Islet of Langerhans (tissue), 1 donor: ENCODE results near the gene TEX2.

ENCODE experiments used
- FAIRE-seq: peaks from one replicate; lab custom pipeline; 2011; peaks lifted over from hg19 to GRCh38; lab: Jason Lieb, UNC

The TEX2 gene

DNA sequence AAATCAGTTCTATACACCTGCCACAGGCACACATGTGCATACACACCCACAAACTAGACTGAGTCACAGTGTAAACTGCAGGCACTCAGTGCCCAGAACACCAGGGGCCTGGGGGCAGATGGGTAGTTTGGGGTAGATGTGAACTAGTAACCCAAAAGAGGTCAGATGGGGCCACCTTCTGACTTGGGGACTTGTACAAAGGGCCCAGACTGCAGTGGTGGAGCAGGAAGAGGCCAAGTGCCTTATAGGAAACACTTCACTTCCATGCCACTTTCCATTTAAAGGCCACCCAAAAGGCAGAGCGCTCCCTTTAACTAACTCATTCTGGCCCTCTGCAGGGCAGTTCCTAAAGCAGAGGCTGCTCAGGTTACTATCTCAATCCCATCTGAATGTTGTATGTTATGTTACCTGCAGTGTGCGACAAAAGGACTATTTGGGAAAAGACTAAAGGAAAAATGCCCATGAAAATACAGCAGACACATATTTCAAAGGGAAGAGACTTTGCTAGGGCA, 105.3 kb downstream of the TEX2 start:
- FAIRE-seq, result no peak

DNA sequence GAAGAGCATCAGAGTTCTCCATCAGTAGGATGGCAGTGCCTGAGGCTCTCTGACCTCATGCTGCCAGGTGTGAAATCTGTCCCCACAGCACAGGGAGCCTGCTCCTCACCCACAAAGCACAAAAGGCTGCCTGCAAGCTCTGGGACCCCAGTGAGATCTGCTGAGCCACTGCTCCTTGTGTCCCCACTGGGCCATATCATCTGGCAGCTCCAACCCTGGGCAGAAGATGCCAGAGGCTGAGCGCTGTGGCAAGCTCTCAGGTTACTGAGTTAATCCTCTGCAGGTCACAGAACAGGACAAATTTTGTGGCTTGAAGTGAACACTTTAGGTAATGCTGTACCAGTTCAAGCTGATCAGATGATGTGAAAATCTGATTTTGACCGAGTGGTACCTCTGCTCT, 106.4 kb downstream of the TEX2 start:
- no peak for FAIRE-seq

DNA sequence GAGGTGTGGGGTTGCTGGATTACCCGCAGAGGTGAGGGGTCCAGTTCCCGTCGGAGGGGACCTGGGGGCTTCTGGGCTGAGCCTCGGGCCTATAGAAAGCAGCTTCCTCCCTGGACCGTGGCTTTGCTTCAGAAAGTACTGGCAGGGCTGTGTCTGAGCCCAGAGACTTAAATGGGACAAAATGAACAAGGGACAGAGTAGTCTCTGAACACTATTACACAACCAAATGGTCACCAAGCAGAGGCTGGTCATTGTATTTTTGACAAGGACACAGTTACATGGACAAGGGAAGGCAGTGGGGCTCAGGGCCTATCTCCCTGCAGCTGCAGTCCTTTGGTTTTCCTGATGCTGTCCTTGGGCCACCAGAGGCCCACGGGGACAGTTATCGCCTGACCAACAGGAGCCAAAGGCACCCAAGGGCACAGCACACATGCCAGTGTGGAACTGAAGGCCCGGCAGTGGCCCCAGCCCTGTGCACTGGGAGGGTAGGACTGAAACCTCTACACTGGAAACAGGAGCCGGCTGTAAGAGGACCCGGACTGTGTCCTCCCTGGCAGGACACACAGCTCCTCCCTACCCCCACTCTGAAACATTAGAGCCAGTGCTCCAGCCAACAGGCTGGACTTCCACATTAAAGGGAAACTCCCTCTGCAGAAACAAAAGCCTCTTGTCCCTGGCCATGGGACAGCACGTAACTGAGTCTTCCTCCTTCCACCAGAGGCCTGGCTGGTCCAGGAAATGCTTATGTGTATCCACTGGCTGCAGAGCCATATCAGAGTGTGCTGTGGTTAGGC, 107.1 kb downstream of the TEX2 start:
- FAIRE-seq, result no peak

DNA sequence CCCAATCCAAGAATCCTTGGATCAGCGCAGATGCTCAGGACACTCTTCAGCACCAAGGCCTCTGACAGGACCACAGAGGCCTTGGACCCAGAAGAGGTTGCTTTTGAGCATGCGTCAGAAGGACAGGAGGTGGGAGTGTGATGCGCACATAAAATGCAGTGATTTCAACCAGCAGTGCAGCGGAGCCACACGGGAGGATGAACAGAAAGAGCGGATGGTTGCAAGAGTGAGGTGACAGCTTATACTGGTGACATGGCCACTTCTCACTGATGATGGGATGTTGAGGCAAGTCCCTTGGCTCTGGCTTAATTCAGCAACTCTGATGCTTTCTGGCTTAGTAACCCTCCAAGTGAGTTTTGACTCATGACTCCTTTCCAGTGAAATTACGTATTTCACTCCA, 107.9 kb downstream of the TEX2 start:
- FAIRE-seq, result no peak

DNA sequence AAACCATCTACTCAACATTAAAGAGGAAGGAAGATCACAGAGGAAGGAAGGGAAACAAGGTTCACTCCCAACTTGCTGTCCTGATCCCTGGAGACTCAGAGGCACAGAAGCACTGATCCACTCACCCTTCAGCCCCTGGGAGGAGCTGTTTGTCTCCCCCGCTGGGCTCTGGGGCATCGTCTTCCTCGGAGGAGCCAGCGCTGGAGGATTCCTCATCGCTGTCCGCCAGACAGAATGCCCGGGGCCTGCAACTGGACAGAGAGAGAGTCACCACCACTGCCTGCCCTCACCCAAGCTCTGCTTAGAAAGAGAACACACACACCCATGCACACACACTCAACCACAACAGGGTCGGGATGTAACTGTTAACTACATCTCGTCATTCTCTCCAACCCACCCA, 108.3 kb downstream of the TEX2 start:
- FAIRE-seq, result no peak

DNA sequence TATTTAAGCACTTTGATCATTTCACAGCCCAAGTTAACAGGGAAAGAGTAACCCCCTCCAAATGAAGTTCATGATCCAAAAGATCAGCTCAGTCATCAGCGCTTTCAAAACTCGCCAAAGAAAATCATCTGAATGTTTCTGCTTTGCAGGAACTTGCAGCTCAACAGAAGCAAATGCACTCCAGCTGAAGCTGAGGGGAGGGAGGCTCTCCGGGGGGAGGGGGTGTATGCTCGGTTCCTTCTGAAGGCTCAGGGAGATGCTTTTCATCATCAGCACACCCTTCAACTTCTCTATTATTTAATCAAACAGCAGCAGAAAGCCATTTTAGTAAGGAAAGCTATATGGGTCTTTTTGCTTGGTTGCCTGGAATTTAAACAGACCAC, 108.8 kb downstream of the TEX2 start:
- FAIRE-seq, result no peak

DNA sequence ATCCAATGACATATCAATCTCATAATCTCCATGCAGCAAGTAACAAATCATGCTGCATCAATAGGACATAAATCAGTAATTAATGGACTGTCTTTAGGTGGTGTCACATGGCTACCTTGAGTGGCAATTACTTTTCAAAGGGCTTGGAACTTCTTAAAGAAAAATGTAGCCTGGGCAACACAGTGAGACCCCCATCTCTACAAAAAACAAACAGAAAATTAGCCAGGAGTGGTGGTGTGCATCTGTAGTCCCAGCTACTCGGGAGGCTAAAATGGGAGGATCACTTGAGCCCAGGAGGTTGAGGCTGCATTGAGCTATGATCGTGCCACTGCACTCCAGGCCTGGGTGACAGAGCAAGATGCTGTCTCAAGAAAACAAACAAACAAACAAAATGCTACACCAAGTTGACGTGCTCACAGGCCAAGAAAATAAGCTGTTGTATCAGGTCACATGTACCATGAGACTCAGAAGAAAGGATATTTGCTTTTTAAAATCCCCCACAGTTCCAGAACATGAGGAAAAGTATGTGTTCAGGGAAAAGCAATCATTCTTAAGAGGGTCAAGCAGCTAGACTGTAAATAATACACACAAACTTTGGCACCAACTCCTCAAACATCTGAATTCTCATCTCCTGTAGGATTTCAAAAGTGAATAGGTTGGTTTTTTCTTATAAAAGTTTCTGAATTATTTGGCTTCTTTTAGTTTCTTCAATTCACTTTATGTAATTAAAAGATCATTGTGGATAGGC, 109.3 kb downstream of the TEX2 start:
- FAIRE-seq, result no peak

DNA sequence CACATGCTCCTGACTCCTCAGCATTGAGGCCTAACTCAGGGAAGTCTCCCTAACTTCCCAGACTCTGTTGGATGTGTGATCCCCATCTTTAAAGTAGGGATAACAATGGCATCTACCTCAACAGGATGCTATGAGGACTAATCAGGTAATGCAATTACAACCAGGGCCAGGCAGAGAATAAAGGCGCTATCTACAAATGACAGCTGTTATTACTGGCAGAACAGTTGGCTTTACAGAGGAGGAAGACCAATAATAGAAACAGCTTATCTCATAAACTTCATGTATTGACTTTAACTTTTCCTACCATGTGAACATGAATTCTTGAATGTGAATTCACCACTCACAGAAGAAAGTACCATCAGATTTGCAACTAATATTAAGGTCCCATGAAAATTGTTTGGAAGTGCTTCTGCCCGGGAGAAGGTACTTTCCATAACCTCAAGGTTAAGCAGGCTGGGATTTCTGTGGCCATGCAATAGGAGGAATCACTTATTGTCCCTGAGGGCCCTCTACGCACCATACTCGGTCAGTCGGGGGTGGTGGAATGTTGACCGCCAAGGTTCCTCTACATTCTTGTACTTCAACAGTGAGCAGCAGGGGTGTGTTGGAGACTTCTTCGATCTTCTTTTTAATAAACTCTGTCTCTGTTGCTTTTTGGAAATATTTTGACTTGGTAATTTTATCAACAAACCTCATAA, 110.5 kb downstream of the TEX2 start:
- FAIRE-seq, result no peak

DNA sequence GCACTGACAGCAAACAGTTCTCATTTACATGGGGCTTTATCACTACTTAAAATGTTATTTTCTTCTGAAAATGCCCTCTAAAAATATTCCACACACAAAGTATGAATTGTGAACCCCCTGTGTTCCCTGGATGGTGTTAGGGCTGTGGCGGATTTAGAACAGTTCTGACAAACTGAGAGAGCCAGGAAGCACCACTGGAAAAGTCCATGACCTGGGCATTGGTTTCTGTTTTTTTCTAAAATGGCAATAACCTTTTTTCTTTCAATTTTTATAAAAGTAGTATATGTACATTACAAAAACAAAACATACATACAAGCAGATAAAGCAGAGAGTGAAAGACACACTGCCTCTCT, 112.1 kb downstream of the TEX2 start:
- no peak for FAIRE-seq

DNA sequence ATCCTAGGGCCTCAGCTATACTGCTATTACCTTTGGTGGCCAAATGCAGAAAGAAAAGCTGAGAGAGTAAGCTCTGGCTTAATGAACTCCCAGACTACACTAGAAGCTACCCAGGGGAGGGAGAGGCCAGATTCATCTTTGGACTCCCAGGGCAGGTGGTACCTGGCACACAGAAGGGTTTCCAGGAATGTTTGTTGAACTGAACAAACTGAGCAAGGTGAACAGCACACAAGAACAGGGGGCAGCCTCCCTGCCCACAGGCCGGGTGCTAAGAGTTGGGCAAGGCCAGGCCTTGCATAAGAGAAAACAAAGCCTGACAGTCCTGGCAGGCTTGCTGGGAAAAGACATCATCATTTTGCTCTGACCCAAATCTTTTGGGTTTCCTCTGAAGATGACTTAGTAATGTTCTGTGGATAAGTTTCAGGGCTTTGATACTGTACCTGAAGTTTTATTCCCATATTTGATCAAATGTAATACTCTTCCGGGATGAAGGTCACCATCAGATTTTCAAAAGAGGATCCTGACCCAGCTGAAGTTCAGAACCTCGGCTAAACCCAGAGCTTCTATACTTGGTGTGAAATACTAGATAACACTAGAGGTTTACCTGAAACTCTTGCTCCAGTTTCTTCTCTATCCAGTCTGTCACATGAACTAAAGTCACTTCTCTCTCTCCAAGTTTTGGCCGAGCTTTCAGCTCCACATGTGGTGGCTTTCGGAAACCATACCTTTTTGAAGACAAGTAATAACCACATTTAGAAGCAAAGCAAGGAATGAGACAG, 112.6 kb downstream of the TEX2 start:
- no peak for FAIRE-seq

DNA sequence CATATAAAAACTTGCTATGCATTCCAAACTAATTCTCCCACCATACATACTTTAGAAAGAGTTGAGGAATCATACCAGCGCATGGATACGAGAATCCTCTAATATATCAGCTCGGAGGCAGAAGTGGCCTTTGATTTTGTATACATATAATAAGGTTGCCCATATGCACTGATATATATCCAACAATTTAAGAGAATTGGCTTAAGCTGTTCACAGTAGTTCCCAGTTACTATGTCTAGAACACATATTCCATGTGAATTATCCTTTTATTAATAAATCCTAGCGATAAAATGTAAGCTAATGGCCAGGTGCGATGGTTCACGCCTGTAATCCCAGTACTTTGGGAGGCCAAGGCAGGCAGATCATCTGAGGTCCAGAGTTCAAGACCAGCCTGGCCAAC, 113.9 kb downstream of the TEX2 start:
- no peak for FAIRE-seq

DNA sequence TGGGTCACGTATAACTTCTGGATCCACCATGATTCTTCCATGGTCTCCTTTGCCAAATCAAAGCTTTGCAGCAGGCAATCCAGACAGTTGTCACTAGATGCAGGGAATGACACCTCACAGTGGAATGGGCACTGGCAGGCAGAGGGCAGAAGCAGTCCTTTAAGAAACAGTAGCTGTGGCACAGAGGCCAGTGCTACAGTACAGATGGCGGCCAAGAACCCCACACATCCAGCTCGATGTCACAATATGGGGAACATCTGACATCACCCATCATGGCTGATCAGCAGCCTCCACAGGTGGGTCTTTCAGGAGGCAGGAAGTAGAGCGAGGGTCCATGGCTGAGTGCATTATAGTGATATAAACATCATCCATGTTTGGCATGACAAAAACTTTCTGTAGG, 114.4 kb downstream of the TEX2 start:
- FAIRE-seq, result no peak

DNA sequence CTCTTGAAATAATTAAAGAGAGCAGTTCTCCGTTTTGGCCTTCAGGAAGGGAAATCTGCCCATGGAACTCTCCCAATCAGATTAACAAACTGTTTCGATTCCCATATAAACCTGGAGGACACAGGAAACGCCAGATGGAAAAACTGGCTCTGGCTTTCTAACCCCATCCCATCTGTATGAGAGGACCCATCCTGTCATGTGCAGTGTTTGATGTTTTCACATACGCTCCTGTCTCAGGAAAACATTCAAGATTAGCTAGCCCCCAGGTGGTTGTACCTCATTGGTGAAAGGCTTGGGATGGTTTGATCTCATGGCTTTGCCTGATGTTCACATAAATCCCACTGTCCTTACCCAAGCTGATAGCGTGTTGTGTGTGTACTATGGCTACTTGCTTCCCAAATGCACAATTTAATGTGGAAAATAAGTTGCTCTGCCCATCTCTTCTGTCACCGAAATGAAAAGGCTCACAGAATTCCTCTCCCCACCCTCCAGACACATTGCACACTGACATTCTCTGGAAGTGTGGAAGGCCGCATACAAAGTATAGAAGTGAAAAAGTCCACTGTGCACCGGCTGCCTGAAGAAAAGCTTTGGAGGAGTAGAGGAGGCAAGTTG, 114.9 kb downstream of the TEX2 start:
- FAIRE-seq, result no peak

DNA sequence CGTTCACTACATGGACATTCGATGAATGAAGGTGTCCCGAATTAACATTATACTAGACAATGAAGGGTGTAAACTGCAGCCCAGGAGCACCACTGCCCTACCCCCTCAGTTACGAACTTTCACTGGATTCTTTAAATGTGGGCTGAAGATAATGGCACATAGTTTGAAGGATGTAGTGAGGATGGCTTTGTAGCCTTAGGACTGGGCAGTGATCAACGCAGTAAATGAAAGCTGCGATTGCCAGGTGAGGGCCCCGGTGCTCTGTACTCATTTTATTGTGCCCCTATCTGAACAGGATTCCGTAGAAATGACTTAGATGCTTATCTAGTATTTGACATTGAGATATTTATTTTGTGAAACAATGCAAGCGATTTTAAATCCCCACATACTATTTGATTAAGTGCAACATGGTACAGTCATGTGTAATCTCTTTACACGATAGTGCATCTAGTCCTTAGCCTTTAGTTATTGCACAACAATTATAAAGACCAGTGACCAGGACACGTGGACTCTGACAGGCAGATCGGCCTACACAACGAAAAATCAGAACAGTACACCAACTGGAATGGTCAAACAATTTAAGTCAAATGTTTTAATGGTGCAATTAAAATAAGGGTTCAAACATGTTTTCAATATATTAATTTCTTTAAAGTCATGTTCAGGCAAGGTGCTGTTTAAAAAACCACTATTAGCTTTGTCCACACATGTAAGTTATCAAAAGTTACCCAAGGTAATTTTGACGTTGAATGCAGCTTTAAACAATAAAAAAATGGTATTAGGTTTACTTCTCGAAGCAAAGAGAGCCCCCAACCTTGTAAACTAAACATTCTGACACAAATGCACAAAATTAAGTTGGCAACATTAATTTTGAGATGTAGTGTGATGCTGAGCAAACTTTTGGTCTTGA, 115.7 kb downstream of the TEX2 start:
- FAIRE-seq, result no peak

DNA sequence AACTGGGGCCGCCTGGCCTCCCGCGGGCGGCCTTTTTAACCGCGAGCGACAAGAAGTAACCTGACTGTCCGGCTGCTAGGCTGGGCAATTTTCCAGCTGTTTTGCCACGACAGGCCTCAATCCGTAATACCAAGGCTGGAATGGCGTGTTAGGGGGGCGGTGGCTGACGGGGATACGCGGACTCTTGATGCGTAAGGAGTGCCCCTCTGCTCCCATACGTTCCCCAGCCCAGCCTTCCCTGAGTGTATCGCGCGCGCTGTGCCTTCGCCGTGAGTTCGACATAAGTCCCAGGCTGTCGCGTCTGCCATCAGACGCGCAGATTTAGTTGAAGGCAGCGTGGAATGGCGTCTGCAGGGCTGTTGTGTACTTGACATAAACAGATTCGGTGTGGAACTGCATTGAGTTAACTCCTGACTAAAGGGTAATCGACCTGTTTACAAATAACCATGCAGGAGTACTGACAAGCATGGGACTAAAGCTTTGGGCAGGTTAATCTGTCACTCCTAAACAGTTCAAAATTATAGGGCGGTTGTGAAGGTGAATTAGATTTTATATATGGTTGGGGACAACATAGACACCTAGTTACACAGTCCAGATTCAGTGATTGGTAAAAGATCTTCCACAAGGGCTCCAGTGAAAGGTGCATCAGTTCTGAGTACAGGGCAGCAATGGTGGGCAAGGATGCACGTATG, 116.5 kb downstream of the TEX2 start:
- FAIRE-seq, result no peak

DNA sequence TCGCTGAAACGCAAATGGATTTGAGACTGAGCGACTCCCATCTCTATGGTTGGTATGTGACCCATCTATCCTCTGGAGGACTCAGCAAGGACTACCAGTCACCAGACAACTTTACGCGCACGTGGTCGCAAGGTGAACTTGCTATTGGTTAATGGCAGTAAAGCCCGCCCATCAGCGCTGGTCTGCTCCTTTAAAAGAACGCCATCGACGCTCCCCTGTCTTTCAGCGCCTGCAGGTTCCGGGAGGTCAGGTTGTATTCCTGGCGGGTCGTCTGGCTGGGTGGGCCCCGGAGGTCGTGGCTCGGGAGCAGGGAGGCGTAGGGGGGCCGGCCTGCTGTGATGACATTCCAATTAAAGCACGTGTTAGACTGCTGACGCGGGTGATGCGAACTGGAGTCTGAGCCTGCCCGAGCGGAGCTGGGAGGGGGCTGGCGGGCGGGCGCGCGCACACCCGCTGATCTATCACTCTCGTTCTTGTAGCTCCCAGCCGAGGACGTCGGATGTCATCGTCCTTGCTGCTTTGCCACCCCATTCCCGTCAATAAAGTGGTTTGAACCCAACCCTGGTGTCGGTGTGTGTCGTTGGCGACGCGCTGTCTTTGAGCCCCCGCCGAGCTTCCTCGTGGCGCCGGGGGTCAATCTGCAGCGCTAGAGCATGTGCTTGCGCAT, 117.2 kb downstream of the TEX2 start:
- FAIRE-seq, result peak; percentile 94

DNA sequence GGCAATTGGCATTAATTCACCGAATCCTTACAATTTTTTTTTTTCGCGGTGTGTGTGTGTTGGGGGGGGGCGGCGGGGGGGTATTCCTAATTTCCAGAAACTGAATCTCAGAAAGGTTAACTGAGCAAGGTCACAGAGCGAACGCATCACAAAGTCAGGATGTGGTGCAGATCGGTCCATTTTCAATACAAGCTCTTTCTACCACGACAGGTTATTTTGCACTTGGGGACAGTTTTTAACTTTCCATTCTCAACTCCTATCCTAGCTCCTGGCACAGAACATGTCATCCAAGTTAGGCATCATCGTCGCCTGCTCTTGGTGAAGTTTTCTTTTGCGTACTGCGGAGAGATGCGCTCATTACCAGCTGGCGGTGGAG, 117.7 kb downstream of the TEX2 start:
- FAIRE-seq, result no peak

DNA sequence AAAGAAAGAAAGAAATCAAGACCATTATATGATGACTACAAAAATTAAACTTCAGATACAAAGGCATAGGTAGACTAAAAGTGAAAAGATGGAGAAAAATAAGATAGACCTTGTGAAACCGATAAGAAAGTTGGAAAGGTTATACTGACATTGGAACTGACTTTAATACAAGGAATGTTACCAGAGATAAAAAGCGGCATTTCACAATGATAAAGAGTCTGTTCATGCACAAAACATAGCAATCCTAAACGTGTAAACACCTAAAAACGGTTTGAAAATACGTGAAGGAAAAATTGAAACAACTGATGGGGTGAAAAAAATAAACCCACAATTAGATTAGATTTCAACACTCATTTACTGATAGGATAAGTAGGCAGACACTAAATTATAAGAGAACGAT, 123.5 kb downstream of the TEX2 start:
- no peak for FAIRE-seq

DNA sequence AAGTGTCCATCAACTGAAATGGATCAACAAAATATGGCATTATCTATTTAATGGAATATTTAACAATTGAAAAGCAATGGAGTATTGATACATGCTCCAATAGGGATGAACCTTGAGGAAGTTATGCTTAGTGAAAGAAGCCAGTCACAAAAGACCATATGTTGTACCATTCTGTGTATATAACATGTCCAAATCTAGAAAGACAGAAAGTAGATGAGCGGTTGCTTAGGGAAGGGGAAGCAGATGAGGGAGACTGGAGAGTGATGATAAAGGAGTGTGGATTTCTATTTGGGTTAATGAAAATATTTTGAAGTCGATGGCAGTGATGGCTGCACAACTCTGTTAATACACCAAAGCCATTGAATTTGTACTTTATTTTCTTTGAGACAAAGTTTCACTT, 124.6 kb downstream of the TEX2 start:
- no peak for FAIRE-seq

DNA sequence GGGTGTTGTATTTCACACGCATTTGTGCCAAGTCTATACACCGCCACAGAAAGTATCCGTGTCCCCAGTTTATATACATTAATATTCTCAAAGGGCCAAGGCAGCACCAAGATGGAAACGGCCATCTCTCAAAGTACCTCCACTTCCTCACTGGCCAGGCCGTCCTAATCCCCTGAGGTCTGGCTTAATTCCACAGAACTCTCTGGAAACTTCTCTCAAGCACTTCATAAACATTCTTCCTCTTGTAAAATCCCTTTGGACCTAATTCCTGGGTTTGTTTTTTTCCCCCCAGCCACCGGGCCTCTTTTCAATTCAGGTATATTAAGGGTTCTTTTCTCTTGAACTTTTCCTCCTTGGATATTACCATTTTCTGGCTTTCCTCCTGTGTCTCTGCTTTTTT, 128.1 kb downstream of the TEX2 start:
- no peak for FAIRE-seq
